HTERT RPE-1 (cell line): ENCODE measurements around the gene TMIGD1.
"Not testable (repeated sequence)": the region's sequence is repeated elsewhere in the genome, so short reads cannot be mapped to it uniquely, and the experiment has no call there.

Experiments used
- in situ Hi-C: fragments of 300-500 bp; cut with MboI; formaldehyde crosslinking; loops from 4 replicates; pipeline ENCODE4 v1.14.3; 2020; ENCODE audit warnings: low sequenced_read_pairs

The TMIGD1 gene

DNA sequence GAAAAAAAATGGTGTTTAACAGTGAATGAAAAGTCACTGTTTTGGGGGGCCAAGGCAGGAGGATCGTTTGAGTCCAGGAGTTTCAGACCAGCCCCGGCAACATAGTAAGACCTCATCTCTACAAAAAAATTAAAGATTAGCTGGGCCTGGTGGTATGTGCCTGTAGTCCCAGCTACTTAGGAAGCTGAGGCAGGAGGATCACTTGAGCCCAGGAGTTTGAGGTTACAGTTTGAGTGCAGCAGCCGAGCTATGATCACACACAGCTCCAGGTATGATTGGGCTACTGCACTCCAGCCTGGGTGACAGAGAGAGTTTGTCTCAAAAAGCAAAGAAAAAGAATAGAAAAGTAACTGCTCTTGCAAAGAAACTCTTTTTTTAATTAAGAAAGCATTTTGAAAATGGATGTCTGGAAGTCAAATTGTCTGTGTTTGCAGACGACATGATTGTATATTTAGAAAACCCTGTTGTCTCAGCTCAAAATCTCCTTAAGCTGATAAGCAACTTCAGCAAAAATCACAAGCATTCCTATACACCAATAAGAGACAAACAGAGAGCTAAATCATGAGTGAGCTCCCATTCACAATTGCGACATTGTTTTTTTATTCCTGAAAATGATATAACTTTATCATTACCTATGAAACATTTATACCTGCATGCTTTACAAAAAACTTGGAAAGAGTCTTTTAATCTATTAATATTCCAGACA is 24.4 kb upstream of the TMIGD1 start:
- in situ Hi-C loops, result no loop called here

GRCh38 chr17:30357476-30357875 is 23.6 kb upstream of the TMIGD1 start:
- in situ Hi-C loops, result no loop called here

- in situ Hi-C loops, result no loop called here
Measured at GRCh38 chr17:30354701-30355100, 20.8 kb upstream of the TMIGD1 start.

GRCh38 chr17:30352240-30352814 is 18.5 kb upstream of the TMIGD1 start:
- in situ Hi-C loops, result no loop called here

- in situ Hi-C loops, result no loop called here
Measured at GRCh38 chr17:30351735-30352134, 17.9 kb upstream of the TMIGD1 start.

DNA sequence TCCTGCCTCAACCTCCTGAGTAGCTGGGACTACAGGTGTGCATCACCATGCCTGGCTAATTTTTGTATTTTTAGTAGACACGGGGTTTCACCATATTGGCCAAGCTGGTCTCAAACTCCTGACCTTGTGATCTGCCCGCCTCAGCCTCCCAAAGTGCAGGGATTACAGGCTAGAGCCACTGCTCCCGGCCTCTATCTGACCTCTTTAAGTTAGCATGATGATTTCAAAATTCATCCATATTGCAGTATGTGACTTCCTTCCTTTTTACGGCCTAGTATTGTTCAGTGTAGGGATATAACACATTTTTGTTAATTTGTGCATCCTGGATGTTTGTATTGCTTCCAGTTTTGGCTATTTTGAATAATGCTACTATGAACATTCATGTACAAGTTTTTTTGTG is 17.4 kb upstream of the TMIGD1 start:
- in situ Hi-C loops, result not testable (repeated sequence)

GRCh38 chr17:30349252-30349651 is 15.4 kb upstream of the TMIGD1 start:
- in situ Hi-C loops, result no loop called here

- in situ Hi-C loops, result no loop called here
Measured at GRCh38 chr17:30347488-30347887, 13.6 kb upstream of the TMIGD1 start.

DNA sequence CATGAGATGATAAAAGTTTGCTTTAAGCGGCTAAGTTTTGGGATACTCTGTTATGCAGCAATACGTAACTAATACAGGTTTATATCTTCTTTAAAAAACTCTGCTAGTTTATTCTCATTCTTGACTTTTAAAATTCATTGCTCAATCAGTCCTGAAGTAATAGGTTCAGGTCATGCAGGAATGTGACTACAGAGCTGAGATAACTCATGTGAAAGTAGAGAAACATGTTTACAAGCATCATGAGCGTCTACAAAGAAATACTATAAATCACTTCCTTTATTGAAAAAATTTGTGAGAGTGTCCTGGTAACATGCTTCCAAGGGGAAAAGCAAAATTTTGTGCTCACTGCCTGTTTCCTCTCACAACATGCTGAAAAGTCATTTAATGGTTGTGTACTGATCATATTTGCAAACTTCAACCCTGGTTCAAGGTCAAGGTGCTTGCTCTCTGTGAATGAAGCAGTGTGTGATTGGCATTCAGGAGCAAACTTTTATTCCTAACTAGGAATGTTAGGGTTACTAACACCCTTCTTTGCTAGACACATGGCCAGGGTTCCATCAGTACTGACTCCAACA is 12.5 kb upstream of the TMIGD1 start:
- in situ Hi-C loops, result no loop called here

DNA sequence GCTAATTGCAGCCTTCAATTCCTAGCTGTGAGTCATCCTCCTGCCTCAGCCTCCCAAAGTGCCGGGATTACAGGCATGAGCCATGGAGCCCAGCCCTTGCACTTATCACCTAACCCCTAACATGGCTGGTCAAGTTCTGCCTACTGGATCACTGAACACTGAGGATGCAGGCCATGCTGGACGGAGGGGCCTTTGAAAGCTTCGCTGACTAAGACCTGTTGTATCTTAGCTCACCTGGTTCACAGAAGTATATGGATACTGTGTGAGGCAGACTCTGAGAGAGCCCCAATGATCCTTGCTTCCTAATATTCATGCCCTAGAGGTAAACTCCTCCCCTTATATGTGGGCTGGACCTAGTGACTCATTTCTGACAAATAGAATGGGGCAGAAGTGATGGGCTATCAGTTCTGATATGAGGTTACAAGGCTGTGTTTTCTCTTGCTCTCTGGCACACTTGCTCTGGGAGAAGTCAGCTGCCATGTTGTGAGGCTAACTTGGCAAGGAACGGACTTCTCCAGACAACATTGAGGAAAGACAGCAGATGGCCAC is 11.7 kb upstream of the TMIGD1 start:
- in situ Hi-C loops, result no loop called here

GRCh38 chr17:30345089-30345433 is 11.2 kb upstream of the TMIGD1 start:
- in situ Hi-C loops, result no loop called here

GRCh38 chr17:30344283-30345088 is 10.6 kb upstream of the TMIGD1 start:
- in situ Hi-C loops, result no loop called here

- in situ Hi-C loops, result no loop called here
Measured at GRCh38 chr17:30343796-30344195, 9.9 kb upstream of the TMIGD1 start.

- in situ Hi-C loops, result not testable (repeated sequence)
Measured at GRCh38 chr17:30343244-30343643, 9.4 kb upstream of the TMIGD1 start.

DNA sequence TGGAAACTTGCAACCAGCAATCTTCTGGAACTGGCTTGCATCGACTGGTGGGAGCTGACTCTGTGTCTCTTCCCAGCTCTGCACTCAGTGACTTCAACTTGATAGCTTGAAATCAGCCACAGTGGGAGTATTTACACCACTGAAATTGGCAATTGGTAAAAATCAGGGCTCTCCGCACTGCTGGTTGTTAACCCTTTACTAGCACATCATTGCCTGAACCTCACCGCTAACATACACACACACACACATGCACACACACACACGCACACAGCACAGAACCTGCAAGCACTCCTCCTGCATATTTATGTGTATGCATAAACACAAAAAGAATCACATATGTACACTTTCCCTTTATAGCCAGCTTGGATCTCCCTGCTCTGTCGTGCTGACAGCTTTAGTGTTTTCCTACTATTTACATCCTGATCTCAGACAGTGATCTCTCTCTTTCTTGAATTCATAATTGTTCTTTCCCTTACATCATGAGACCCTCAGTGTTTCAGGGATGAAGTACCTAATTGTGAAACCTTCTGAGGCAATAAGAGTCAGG is 7.9 kb upstream of the TMIGD1 start:
- in situ Hi-C loops, result no loop called here

- in situ Hi-C loops, result no loop called here
Measured at GRCh38 chr17:30340801-30341356, 7.0 kb upstream of the TMIGD1 start.

- in situ Hi-C loops, result no loop called here
Measured at GRCh38 chr17:30339086-30339485, 5.2 kb upstream of the TMIGD1 start.

GRCh38 chr17:30337393-30337999 is 3.6 kb upstream of the TMIGD1 start:
- in situ Hi-C loops, result no loop called here

GRCh38 chr17:30336369-30337171 is 2.7 kb upstream of the TMIGD1 start:
- in situ Hi-C loops, result no loop called here

GRCh38 chr17:30334421-30334820 is 564 bp upstream of the TMIGD1 start:
- in situ Hi-C loops, result no loop called here
